Loucy (cell line): ENCODE measurements around the gene GBA2.

ENCODE experiments used
- H2AFZ ChIP-seq: fragments of 200-600 bp; sonication (generic); 2 replicates; pipeline ENCODE4 v1.6.0; 2016; ENCODE audit warnings: antibody characterized with exemption, mild to moderate bottlenecking, low read length, moderate library complexity
- H3F3A ChIP-seq: fragments of 200-600 bp; 2 replicates; pipeline ENCODE4 v1.6.0; 2016; ENCODE audit warnings: antibody characterized with exemption, low read depth, mild to moderate bottlenecking
- H3K27me3 ChIP-seq: fragments of 200-600 bp; sonication (generic); 2 replicates; pipeline ENCODE4 v1.6.1; 2014; ENCODE audit warnings: low read length, mild to moderate bottlenecking; ENCODE audit not compliant: insufficient read depth, poor library complexity, severe bottlenecking
- H3K36me3 ChIP-seq: fragments of 200-600 bp; sonication (generic); 2 replicates; pipeline ENCODE4 v1.6.1; 2016; ENCODE audit warnings: low read length; ENCODE audit not compliant: insufficient read depth
- H3K4me1 ChIP-seq: fragments of 200-600 bp; sonication (generic); 2 replicates; pipeline ENCODE4 v1.5.1; 2014; ENCODE audit warnings: low read length, mild to moderate bottlenecking; ENCODE audit not compliant: insufficient read depth, poor library complexity, severe bottlenecking
- H3K4me2 ChIP-seq: fragments of 200-600 bp; sonication (generic); 2 replicates; pipeline ENCODE4 v1.6.0; 2014; ENCODE audit warnings: antibody characterized with exemption, low read length, low read depth, mild to moderate bottlenecking; ENCODE audit not compliant: poor library complexity, severe bottlenecking
- H3K4me3 ChIP-seq: fragments of 200-600 bp; sonication (generic); 2 replicates; pipeline ENCODE4 v1.5.1; 2014; ENCODE audit warnings: low read length, mild to moderate bottlenecking, mixed read lengths; ENCODE audit not compliant: poor library complexity, severe bottlenecking
- H3K79me2 ChIP-seq: fragments of 200-600 bp; sonication (generic); 2 replicates; pipeline ENCODE4 v1.6.1; 2014; ENCODE audit warnings: low read length; ENCODE audit not compliant: insufficient read depth
- H3K9ac ChIP-seq: fragments of 200-600 bp; sonication (generic); 2 replicates; pipeline ENCODE4 v1.6.0; 2014; ENCODE audit warnings: mild to moderate bottlenecking, low read depth, low read length, moderate library complexity; ENCODE audit not compliant: poor library complexity, severe bottlenecking
- H3K9me2 ChIP-seq: fragments of 200-600 bp; sonication (generic); replicated peaks from 2 replicates; pipeline ENCODE4 v1.6.1; 2016; ENCODE audit warnings: low read depth, low read length, mixed read lengths
- H3K9me3 ChIP-seq: fragments of 200-600 bp; sonication (generic); 2 replicates; pipeline ENCODE4 v1.6.1; 2014; ENCODE audit warnings: mild to moderate bottlenecking, antibody characterized with exemption, low read length, low read depth; ENCODE audit not compliant: insufficient read depth
- H4K20me1 ChIP-seq: fragments of 200-600 bp; sonication (generic); 2 replicates; pipeline ENCODE4 v1.6.0; 2014; ENCODE audit warnings: antibody characterized with exemption, low read length, mild to moderate bottlenecking; ENCODE audit not compliant: insufficient read depth, poor library complexity, severe bottlenecking
- CTCF ChIP-seq: fragments of 200-600 bp; sonication (generic); conservative IDR thresholded peaks from 2 replicates; pipeline ENCODE4 v1.5.1; 2014; ENCODE audit warnings: mild to moderate bottlenecking, antibody characterized with exemption, low read length
- EZH2phosphoT487 ChIP-seq: fragments of 200-600 bp; IDR thresholded peaks from 2 replicates; pipeline ENCODE4 v1.6.1; 2018; ENCODE audit warnings: antibody characterized with exemption, mild to moderate bottlenecking, moderate library complexity, borderline replicate concordance

GBA2 gene

GRCh38 chr9:35688558-35689541 is 60.2 kb downstream of the GBA2 start:
- no peak overlapping the region for H2AFZ ChIP-seq
- H3K79me2 ChIP-seq = no peaks in the 10 kb centered on the region
- H3K4me1 ChIP-seq = peaks cover 8% of the 10 kb centered on the region
- H3F3A ChIP-seq = no peaks in the 10 kb centered on the region
- no peaks in the 10 kb centered on the region for H3K9me2 ChIP-seq
- H4K20me1 ChIP-seq = no peaks in the 10 kb centered on the region
- H3K9me3 ChIP-seq = no peaks in the 10 kb centered on the region
- H3K9ac ChIP-seq = no peak overlapping the region
- H3K4me2 ChIP-seq = peak overlapping the region; percentile 13
- H3K36me3 ChIP-seq = no peaks in the 10 kb centered on the region
- H3K4me3 ChIP-seq = no peak overlapping the region
- H3K27me3 ChIP-seq = no peaks in the 10 kb centered on the region
- TF ChIP-seq EZH2phosphoT487 = no peak
- no peak for TF ChIP-seq CTCF

- no peak for TF ChIP-seq CTCF
- Histone ChIP-seq H3K4me2 (no peak overlapping the region), H3K79me2 (no peaks in the 10 kb centered on the region), H3K36me3 (no peaks in the 10 kb centered on the region), H4K20me1 (no peaks in the 10 kb centered on the region), H3K4me1 (peaks cover 8% of the 10 kb centered on the region), H3K9ac (no peak overlapping the region), H3K9me3 (no peaks in the 10 kb centered on the region), H3K27me3 (no peaks in the 10 kb centered on the region), H3K9me2 (no peaks in the 10 kb centered on the region), H3K4me3 (no peak overlapping the region), H2AFZ (no peak overlapping the region), H3F3A (no peaks in the 10 kb centered on the region)
Observed at GRCh38 chr9:35687972-35688557, 61.0 kb downstream of the GBA2 start.

- H3K4me2 ChIP-seq = no peak overlapping the region
- no peak overlapping the region for H2AFZ ChIP-seq
- no peaks in the 10 kb centered on the region for H3K27me3 ChIP-seq
- no peaks in the 10 kb centered on the region for H4K20me1 ChIP-seq
- no peak overlapping the region for H3K9ac ChIP-seq
- H3F3A ChIP-seq = no peaks in the 10 kb centered on the region
- H3K4me1 ChIP-seq = peaks cover 8% of the 10 kb centered on the region
- TF ChIP-seq EZH2phosphoT487 (no peak), CTCF (no peak)
- H3K9me3 ChIP-seq = no peaks in the 10 kb centered on the region
- no peaks in the 10 kb centered on the region for H3K79me2 ChIP-seq
- H3K9me2 ChIP-seq = no peaks in the 10 kb centered on the region
- no peaks in the 10 kb centered on the region for H3K36me3 ChIP-seq
- H3K4me3 ChIP-seq = no peak overlapping the region
Observed at GRCh38 chr9:35687306-35687705, 61.7 kb downstream of the GBA2 start.
